NCI-H1417 (cell line): ENCODE results near the gene SPRN.
A peak's percentile ranks its signal among the peaks of the same experiment; 100 is the strongest.
"Not testable (repeated sequence)": the region's sequence is repeated elsewhere in the genome, so short reads cannot be mapped to it uniquely, and the experiment has no call there.

Experiments
- DNase-seq, 3 experiments: peaks; one replicate each; lab custom pipeline; 2025; lab: John Stamatoyannopoulos, UW

The SPRN gene

GRCh38 chr10:133439517-133440461 lies 15.4 kb upstream of the SPRN start:
- no peak for DNase-seq

- DNase-seq, result peak in 2 of 3 experiments; percentile 1 to 10
Measured at GRCh38 chr10:133438711-133439273, 14.4 kb upstream of the SPRN start.

DNA sequence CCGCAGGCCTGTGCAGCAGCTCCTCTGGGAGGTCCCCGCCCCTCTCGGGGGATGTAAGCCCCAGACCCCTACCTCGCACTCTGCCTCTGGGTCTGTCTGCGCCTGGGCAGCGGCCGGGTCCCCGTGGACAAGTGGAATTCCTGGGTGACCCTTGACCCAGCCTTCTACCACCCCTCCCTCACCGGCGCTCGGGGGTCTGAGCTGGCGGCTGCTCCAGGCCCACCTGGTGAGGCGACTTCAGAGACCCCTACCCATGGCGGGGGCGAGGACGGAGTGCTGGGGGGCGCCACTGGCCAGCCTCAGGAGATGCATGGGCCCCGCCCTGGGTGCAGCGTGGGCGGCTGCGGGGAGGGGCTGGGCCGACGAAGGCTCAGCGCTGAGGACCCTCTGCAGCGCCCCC lies 8.4 kb upstream of the SPRN start:
- not testable (repeated sequence) for DNase-seq

DNA sequence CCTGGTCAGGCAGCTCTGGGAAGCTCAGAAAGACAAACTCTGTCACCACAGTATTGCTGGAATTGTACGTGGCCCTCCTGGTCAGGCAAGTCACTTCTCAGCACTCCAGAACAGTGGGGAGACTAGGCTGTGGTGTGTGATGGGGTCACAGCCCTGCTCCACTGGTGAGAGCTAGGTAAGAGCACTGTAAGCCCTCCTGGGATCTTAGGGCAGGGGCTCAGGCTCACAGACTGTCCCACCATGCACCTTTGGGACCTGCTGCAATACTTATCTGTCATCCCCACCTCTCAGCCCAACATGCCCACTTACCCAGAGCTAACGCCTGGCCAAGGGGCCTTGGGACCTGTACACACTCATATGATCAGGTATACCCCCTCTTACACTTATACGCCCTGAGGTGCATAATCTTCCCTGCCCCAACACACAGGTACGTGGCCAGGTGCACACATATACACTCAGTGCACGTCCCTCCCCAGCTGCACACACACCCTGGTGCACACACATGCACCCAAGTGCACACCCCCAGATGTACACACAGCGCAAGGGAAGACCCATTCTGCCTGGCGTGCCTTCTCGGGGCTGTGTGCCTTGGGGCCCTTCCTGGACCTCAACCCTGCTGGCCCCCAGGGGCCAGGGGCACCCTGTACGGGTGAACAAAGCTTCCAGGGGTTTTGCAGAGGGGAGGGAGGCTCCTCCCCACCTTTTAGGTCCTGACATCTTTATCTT lies 7.6 kb upstream of the SPRN start:
- not testable (repeated sequence) for DNase-seq

GRCh38 chr10:133429571-133429970 lies 5.1 kb upstream of the SPRN start:
- not testable (repeated sequence) for DNase-seq

DNA sequence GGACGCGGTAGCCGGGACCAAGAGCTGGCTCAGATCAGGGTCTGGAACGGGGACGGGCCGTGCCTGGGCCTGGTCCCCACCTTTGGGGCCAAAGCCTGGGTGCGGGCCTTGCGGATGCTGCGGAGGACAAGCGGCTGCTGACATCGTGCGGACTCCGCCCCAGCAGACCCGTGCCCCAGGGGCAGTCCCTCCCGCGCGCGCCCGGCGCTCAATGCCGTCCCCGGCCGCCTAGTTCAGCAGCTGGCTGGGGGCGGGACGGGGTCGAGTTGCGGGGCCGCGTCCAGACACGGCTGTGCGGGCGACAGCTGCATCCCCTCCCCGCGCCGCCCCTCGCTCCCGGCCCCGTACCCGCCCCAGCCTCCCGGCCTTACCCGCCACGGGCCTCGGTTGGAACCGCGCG lies 323 bp downstream of the SPRN start:
- DNase-seq, result not testable (repeated sequence)

DNA sequence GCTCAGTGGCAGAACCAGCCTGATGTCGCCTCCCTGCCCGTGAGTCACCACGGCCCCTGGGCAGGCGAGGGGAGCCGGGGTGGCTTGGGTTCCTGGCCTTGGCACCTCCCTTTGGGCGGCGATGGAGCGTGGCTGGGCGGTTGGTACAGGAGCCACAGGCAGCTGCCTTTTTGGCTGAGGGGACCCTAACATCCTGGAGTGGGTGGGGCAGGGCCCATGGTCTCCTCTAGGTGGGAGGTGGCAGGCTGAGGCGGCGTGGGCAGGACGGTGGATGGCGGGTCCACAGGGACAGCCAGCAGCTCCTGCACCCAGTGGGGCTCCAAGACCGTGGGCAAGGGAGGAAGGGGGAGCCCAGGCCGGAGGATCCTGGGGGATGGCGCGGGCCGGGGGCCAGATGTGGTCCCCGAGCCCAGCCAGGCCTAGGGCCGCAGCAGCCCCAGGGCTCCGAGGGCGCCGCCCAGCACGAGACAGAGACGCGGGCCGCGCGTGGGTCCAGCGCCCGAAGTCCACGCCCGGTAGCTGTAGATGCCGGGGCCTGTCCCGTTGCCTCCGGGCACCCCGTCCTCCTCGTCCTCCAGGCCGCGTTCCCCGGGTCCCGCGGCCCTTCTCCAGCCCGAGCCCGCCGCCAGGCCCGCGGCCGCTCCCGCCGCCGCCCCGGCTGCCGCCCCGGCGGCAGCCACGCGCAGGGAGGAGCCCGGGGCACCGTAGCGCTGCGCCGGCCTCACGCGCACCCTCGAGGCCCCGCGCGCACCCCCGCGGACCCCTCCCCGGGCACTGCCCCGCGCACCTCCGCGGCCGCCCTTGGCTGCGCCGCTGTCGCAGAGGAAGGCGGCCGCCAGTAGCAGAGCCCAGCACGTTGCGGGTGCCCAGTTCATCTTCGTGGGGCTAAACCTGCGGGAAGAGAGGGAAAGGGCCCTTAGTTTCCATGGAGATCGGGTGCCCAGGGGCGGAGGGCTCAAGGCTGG lies 1.3 kb downstream of the SPRN start:
- peak in 2 of 3 experiments; percentile 8 to 20 for DNase-seq

- no peak for DNase-seq
Measured at GRCh38 chr10:133422223-133422806, 2.1 kb downstream of the SPRN start.

GRCh38 chr10:133421336-133422222 lies 2.8 kb downstream of the SPRN start:
- DNase-seq, result no peak

- no peak for DNase-seq
Measured at GRCh38 chr10:133420579-133420978, 3.8 kb downstream of the SPRN start.

DNA sequence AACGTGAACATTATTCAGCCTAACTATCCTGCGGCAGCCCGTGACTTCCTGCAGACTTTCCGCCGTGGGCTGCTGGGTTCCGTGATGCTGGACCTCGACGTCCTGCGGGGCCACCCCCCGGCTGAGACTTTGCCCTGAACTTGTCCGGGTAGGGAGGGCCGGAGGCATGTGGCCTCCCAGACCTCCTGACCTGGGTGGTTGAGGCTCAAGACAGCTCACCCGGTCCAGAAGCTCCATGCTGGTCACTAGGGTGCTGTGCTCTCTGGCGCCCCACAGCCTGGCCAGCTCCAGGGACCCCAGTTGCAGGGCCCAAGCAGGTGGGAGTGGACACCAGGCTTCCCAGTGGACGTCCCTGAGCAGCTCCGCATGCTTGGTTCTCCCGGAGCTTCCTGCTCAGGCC lies 4.4 kb downstream of the SPRN start:
- no peak for DNase-seq

- no peak for DNase-seq
Measured at GRCh38 chr10:133419211-133419950, 5.0 kb downstream of the SPRN start.

GRCh38 chr10:133418289-133418993 lies 6.0 kb downstream of the SPRN start:
- DNase-seq, result no peak

GRCh38 chr10:133415752-133416151 lies 8.7 kb downstream of the SPRN start:
- DNase-seq, result no peak

GRCh38 chr10:133414401-133414800 lies 10.0 kb downstream of the SPRN start:
- not testable (repeated sequence) for DNase-seq

DNA sequence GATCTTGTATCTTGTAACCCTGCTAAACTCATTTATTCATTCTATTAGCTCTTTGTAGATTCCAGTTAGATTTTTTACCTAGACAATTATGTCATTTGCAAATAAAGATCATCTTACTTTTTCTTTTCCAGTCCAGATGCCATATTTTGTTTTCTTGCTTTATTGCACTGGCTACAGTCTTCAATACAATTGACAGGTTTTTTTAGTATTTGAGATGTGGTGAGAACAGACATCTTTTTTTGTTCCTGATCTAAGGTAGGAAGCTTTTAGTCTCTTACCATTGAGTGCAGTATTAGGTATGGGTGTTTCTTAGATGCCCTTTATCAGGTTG lies 12.1 kb downstream of the SPRN start:
- DNase-seq, result no peak

GRCh38 chr10:133411523-133412380 lies 12.7 kb downstream of the SPRN start:
- no peak for DNase-seq
